ENCODE results near the gene C15orf39.

DNA sequence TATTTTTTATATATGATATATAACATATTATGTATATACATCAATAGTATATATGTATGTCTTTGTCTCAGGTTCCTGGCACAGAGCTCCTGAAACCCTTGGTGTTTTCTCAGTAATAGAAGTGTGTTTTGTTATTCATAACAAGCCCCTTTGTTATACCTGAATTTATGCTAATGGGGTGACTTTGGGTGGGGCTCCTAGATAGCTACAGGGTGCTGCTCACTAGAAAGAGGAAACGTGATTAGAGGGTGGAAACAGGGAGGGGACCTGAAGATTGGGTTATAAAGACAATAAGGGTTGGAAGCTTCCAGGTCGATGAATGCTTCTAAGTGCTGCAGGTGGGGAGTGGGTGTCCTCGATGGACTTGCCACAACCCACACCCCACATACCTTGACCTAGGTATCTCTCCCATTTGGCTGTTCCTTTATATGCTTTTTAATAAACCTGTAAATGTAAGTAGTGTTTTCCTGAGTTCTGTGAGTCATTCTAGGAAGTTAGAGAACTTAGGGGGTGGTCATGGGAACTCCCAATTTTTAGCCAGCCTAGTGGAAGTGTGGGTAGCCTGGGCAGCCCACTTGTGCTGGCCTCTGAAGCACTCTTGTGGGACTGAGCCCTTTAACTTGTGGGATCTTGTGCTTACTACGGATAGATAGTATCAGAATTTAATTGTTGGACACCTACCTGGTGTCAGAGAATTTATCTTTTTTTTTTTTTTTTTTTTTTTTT, 36.9 kb upstream of the C15orf39 start:
- TF ChIP-seq, protein P1, sequence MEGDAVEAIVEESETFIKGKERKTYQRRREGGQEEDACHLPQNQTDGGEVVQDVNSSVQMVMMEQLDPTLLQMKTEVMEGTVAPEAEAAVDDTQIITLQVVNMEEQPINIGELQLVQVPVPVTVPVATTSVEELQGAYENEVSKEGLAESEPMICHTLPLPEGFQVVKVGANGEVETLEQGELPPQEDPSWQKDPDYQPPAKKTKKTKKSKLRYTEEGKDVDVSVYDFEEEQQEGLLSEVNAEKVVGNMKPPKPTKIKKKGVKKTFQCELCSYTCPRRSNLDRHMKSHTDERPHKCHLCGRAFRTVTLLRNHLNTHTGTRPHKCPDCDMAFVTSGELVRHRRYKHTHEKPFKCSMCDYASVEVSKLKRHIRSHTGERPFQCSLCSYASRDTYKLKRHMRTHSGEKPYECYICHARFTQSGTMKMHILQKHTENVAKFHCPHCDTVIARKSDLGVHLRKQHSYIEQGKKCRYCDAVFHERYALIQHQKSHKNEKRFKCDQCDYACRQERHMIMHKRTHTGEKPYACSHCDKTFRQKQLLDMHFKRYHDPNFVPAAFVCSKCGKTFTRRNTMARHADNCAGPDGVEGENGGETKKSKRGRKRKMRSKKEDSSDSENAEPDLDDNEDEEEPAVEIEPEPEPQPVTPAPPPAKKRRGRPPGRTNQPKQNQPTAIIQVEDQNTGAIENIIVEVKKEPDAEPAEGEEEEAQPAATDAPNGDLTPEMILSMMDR (IDR thresholded peaks at IDR 0.05; ENCODE audit: insufficient read depth, low read length, poor library complexity, severe bottlenecking) = no peak
- no peak for TF ChIP-seq EZH2phosphoT487 (conservative IDR thresholded peaks at IDR 0.05; ENCODE audit: low read length)

All from SU-DHL-6 (cell line).